H9 (cell line): ENCODE measurements around the gene PTPRF. TPM values are rescaled to one million over a fixed set of nuclear protein-coding genes. Genes with fewer than 3 reads are reported as not detected.

Source experiments
- DNase-seq: peaks from one replicate; pipeline ENCODE4 v3.0.0-alpha.2; 2017
- H2AFZ ChIP-seq: one replicate; pipeline ENCODE4 v1.6.1; 2013; ENCODE audit warnings: mild to moderate bottlenecking, low read length, control low read depth, moderate library complexity
- H2AK5ac ChIP-seq: 2 replicates; pipeline ENCODE4 v1.6.1; 2013; ENCODE audit warnings: low read length, control low read depth, mixed read lengths; ENCODE audit not compliant: insufficient read length
- H2BK120ac ChIP-seq: one replicate; pipeline ENCODE4 v1.6.1; 2013; ENCODE audit warnings: low read depth, mild to moderate bottlenecking, low read length, control low read depth, inconsistent platforms; ENCODE audit not compliant: poor library complexity, severe bottlenecking
- H2BK12ac ChIP-seq: 2 replicates; pipeline ENCODE4 v1.6.1; 2013; ENCODE audit warnings: low read length, control low read depth, mixed read lengths, low read depth; ENCODE audit not compliant: insufficient read length
- H2BK15ac ChIP-seq: 2 replicates; pipeline ENCODE4 v1.6.1; 2013; ENCODE audit warnings: low read depth, low read length, control low read depth
- H2BK20ac ChIP-seq: one replicate; pipeline ENCODE4 v1.6.1; 2013; ENCODE audit warnings: low read depth, mild to moderate bottlenecking, low read length, control low read depth, inconsistent platforms; ENCODE audit not compliant: poor library complexity, severe bottlenecking
- H2BK5ac ChIP-seq: 2 replicates; pipeline ENCODE4 v1.6.1; 2013; ENCODE audit warnings: low read length, control low read depth, mixed read lengths; ENCODE audit not compliant: insufficient read length
- H3K14ac ChIP-seq: 2 replicates; pipeline ENCODE4 v1.6.1; 2013; ENCODE audit warnings: low read length, control low read depth; ENCODE audit not compliant: insufficient read depth
- H3K18ac ChIP-seq: 2 replicates; pipeline ENCODE4 v1.6.1; 2013; ENCODE audit warnings: low read depth, mild to moderate bottlenecking, mixed read lengths, low read length, control low read depth; ENCODE audit not compliant: insufficient read length
- H3K23ac ChIP-seq: 2 replicates; pipeline ENCODE4 v1.6.1; 2013; ENCODE audit warnings: low read length, control low read depth, mixed read lengths, low read depth; ENCODE audit not compliant: insufficient read length
- H3K23me2 ChIP-seq: 2 replicates; pipeline ENCODE4 v1.6.1; 2013; ENCODE audit warnings: low read depth, mild to moderate bottlenecking, mixed read lengths, low read length, control low read depth; ENCODE audit not compliant: insufficient read length, poor library complexity, severe bottlenecking
- H3K27ac ChIP-seq: 2 replicates; pipeline ENCODE4 v1.5.1; 2013; ENCODE audit warnings: low read length, control low read depth, mixed read lengths, low read depth; ENCODE audit not compliant: insufficient read length
- H3K27me3 ChIP-seq: 2 replicates; pipeline ENCODE4 v1.6.1; 2013; ENCODE audit warnings: low read length, control low read depth, inconsistent platforms; ENCODE audit not compliant: insufficient read depth
- H3K4ac ChIP-seq: 2 replicates; pipeline ENCODE4 v1.6.1; 2013; ENCODE audit warnings: low read depth, mild to moderate bottlenecking, control low read depth, inconsistent platforms, low read length, moderate library complexity
- H3K4me1 ChIP-seq: 2 replicates; pipeline ENCODE4 v1.6.1; 2013; ENCODE audit warnings: low read length, control low read depth, inconsistent platforms; ENCODE audit not compliant: insufficient read depth
- H3K4me2 ChIP-seq: 2 replicates; pipeline ENCODE4 v1.6.1; 2013; ENCODE audit warnings: low read length, control low read depth, mixed read lengths; ENCODE audit not compliant: insufficient read length, insufficient read depth
- H3K56ac ChIP-seq: 2 replicates; pipeline ENCODE4 v1.6.1; 2013; ENCODE audit warnings: low read depth, mild to moderate bottlenecking, mixed read lengths, low read length, control low read depth; ENCODE audit not compliant: insufficient read length
- H3K79me1 ChIP-seq: 2 replicates; pipeline ENCODE4 v1.6.1; 2013; ENCODE audit warnings: low read depth, mild to moderate bottlenecking, moderate library complexity, low read length, control low read depth, inconsistent platforms; ENCODE audit not compliant: insufficient read depth, poor library complexity, severe bottlenecking
- H3K79me2 ChIP-seq: 2 replicates; pipeline ENCODE4 v1.6.1; 2013; ENCODE audit warnings: low read length, control low read depth, inconsistent platforms; ENCODE audit not compliant: insufficient read depth
- H3K9ac ChIP-seq: 2 replicates; pipeline ENCODE4 v1.6.1; 2013; ENCODE audit warnings: low read length, control low read depth, mixed read lengths; ENCODE audit not compliant: insufficient read length; ENCODE audit errors: extremely low read depth
- H3K9me3 ChIP-seq: one replicate; pipeline ENCODE4 v1.6.1; 2013; ENCODE audit warnings: low read depth, low read length, inconsistent platforms; ENCODE audit not compliant: control insufficient read depth
- H3T11ph ChIP-seq: one replicate; pipeline ENCODE4 v1.6.1; 2013; ENCODE audit warnings: mild to moderate bottlenecking, low read length, control low read depth, inconsistent platforms
- H4K20me1 ChIP-seq: one replicate; pipeline ENCODE4 v1.6.1; 2013; ENCODE audit not compliant: control insufficient read depth, insufficient read length, insufficient read depth
- H4K5ac ChIP-seq: 2 replicates; pipeline ENCODE4 v1.6.1; 2013; ENCODE audit warnings: low read depth, mild to moderate bottlenecking, mixed read lengths, low read length, control low read depth; ENCODE audit not compliant: insufficient read length
- H4K8ac ChIP-seq: replicated peaks from 2 replicates; pipeline ENCODE4 v1.6.1; 2013; ENCODE audit warnings: low read length, control low read depth, mixed read lengths, low read depth; ENCODE audit not compliant: insufficient read length
- H4K91ac ChIP-seq: 2 replicates; pipeline ENCODE4 v1.6.1; 2013; ENCODE audit warnings: low read depth, mild to moderate bottlenecking, moderate library complexity, mixed read lengths, low read length, control low read depth; ENCODE audit not compliant: insufficient read length
- H3K27ac Mint-ChIP-seq, 3 experiments: 2 replicates in 2 of 3; 3 replicates in 1 of 3; pipeline ENCODE4 v1.8.0; 2020 to 2021; ENCODE audit warnings: mixed read lengths in 3 of 3, mild to moderate bottlenecking in 1 of 3, moderate library complexity in 1 of 3
- H3K27me3 Mint-ChIP-seq: 2 replicates; pipeline ENCODE4 v1.8.0; 2021; ENCODE audit warnings: low read depth, mild to moderate bottlenecking, moderate library complexity, mixed read lengths
- H3K36me3 Mint-ChIP-seq, 3 experiments: 2 replicates in 2 of 3; 3 replicates in 1 of 3; pipeline ENCODE4 v1.8.0; 2020 to 2021; ENCODE audit warnings: low read depth in 3 of 3, mixed read lengths in 3 of 3; ENCODE audit not compliant: insufficient read depth in 1 of 3
- H3K4me1 Mint-ChIP-seq, 2 experiments: 2 replicates each; pipeline ENCODE4 v1.8.0; 2020; ENCODE audit warnings: mixed read lengths in 2 of 2
- H3K4me3 Mint-ChIP-seq, 2 experiments: 2 replicates in 1 of 2; 3 replicates in 1 of 2; pipeline ENCODE4 v1.8.0; 2020 to 2021; ENCODE audit warnings: mild to moderate bottlenecking in 2 of 2, mixed read lengths in 2 of 2, moderate library complexity in 1 of 2
- H3K9me3 Mint-ChIP-seq, 2 experiments: 2 replicates in 1 of 2; 3 replicates in 1 of 2; pipeline ENCODE4 v1.8.0; 2020; ENCODE audit warnings: mild to moderate bottlenecking in 2 of 2, mixed read lengths in 2 of 2, moderate library complexity in 1 of 2
- CTCF ChIP-seq: fragments of 200-600 bp; sonication (generic); conservative IDR thresholded peaks from 3 replicates; pipeline ENCODE4 v1.8.0; 2021; ENCODE audit warnings: antibody characterized with exemption, mild to moderate bottlenecking
- WGBS: extraction: QIAGEN DNeasy Blood & Tissue Kit; methylation state at CpG from one replicate; pipeline ENCODE4 v1.1.7; 2013; ENCODE audit warnings: missing lambda C conversion rate, low lambda C conversion rate, mixed read lengths; ENCODE audit not compliant: insufficient read length; ENCODE audit errors: extremely low coverage; 5-methylcytosine and 5-hydroxymethylcytosine counted together
- total RNA-seq: library from RNA; stranded (reverse); gene quantifications from 2 replicates; pipeline ENCODE4 v1.2.1, GENCODE V29; 2021

PTPRF gene
- total RNA-seq, 1 experiment from 2014 or later, result 193 TPM

GRCh38 chr1:43636006-43636641 is 105.4 kb downstream of the PTPRF start:
- TF ChIP-seq CTCF, result no peak
- no peak overlapping the region for H3K9ac ChIP-seq
- peaks cover 3% of the 10 kb centered on the region; the same call in 1 of the 2 replicates for H3K27me3 Mint-ChIP-seq

More at GRCh38 chr1:43636006-43636641, 105.4 kb downstream of the PTPRF start:
- no peak overlapping the region for H3T11ph ChIP-seq
- no peaks in the 10 kb centered on the region for H3K79me1 ChIP-seq
- H3K23me2 ChIP-seq, result no peaks in the 10 kb centered on the region
- H2BK120ac ChIP-seq, result no peak overlapping the region
- H3K4ac ChIP-seq, result no peak overlapping the region
- no peak overlapping the region for H3K14ac ChIP-seq
- no peaks in the 10 kb centered on the region for H4K20me1 ChIP-seq
- WGBS, result no CpG with 5 or more reads among the region's 5 CpGs
- H3K56ac ChIP-seq, result no peak overlapping the region
- H3K23ac ChIP-seq, result no peak overlapping the region
- H2BK12ac ChIP-seq, result no peak overlapping the region
- no peak overlapping the region for H2BK5ac ChIP-seq
- no peaks in the 10 kb centered on the region for H3K79me2 ChIP-seq
- no peak overlapping the region for H3K27ac ChIP-seq
- no peak overlapping the region for H2BK15ac ChIP-seq
- no peak overlapping the region for H4K8ac ChIP-seq
- Mint-ChIP-seq H3K36me3 (no peaks in the 10 kb centered on the region), H3K4me1 (peaks cover 8 to 9% of the 10 kb centered on the region in 2 experiments), H3K9me3 (no peaks in the 10 kb centered on the region), H3K4me3 (no peak overlapping the region; a peak in 1 of 5 replicates), H3K27ac (no peak overlapping the region)
- H4K5ac ChIP-seq, result no peak overlapping the region
- no peak overlapping the region for H2BK20ac ChIP-seq
- no peaks in the 10 kb centered on the region for H3K4me1 ChIP-seq
- H3K9me3 ChIP-seq, result no peaks in the 10 kb centered on the region
- no peaks in the 10 kb centered on the region for H3K27me3 ChIP-seq
- no peak overlapping the region for H2AFZ ChIP-seq
- no peak overlapping the region for H3K4me2 ChIP-seq
- no peak overlapping the region for H3K18ac ChIP-seq
- no peak for DNase-seq
- H2AK5ac ChIP-seq, result no peak overlapping the region
- no peak overlapping the region for H4K91ac ChIP-seq
